Testis (tissue), 2 donors: Measurements from ENCODE around the gene RERE.

Experiments
- CTCF ChIP-seq, 3 experiments: fragments of 450-650 bp in 2 of 3; fragments of 200-600 bp in 1 of 3; sonication (generic) in 1 of 3; IDR thresholded peaks; one replicate each; pipeline ENCODE4 v1.5.1; 2016 to 2019; ENCODE audit warnings: antibody characterized with exemption in 3 of 3, mild to moderate bottlenecking in 2 of 3, moderate library complexity in 1 of 3
- POLR2A ChIP-seq: fragments of 450-650 bp; IDR thresholded peaks from one replicate; pipeline ENCODE4 v1.6.1; 2017; ENCODE audit warnings: antibody characterized with exemption, mild to moderate bottlenecking, moderate library complexity

GRCh38 chr1:8604041-8604945 lies 213.1 kb downstream of the RERE start:
- no peak for TF ChIP-seq POLR2A
- TF ChIP-seq CTCF (IDR thresholded peaks at IDR 0.05), result no peak
